CD1c-positive myeloid dendritic cell (primary cell): Measurements from ENCODE around the gene BIN1.

Source experiments
- DNase-seq: peaks from one replicate; pipeline ENCODE4 v3.0.0-alpha.2; 2016; ENCODE audit errors: extremely low spot score

BIN1 gene

GRCh38 chr2:127090281-127091120 lies 16.5 kb downstream of the BIN1 start:
- no peak for DNase-seq

GRCh38 chr2:127089478-127090235 lies 17.3 kb downstream of the BIN1 start:
- no peak for DNase-seq

GRCh38 chr2:127088706-127089105 lies 18.2 kb downstream of the BIN1 start:
- no peak for DNase-seq

- peak; percentile 41 for DNase-seq
These were observed 19.0 kb downstream of the BIN1 start for GRCh38 chr2:127087791-127088495.

GRCh38 chr2:127086990-127087790 lies 19.8 kb downstream of the BIN1 start:
- DNase-seq = peak; percentile 75

GRCh38 chr2:127085317-127085681 lies 21.7 kb downstream of the BIN1 start:
- DNase-seq = peak; percentile 59

GRCh38 chr2:127084611-127085316 lies 22.2 kb downstream of the BIN1 start:
- DNase-seq = peak; percentile 62

- peak; percentile 46 for DNase-seq
These were observed 23.0 kb downstream of the BIN1 start for GRCh38 chr2:127083819-127084503.

GRCh38 chr2:127082974-127083373 lies 24.0 kb downstream of the BIN1 start:
- DNase-seq = peak; percentile 33

- peak; percentile 60 for DNase-seq
These were observed 24.9 kb downstream of the BIN1 start for GRCh38 chr2:127081826-127082633.

GRCh38 chr2:127080938-127081755 lies 25.8 kb downstream of the BIN1 start:
- DNase-seq = peak; percentile 96

GRCh38 chr2:127080226-127080937 lies 26.6 kb downstream of the BIN1 start:
- no peak for DNase-seq

- peak; percentile 32 for DNase-seq
These were observed 27.5 kb downstream of the BIN1 start for GRCh38 chr2:127079358-127079920.

GRCh38 chr2:127078666-127079270 lies 28.2 kb downstream of the BIN1 start:
- no peak for DNase-seq

- no peak for DNase-seq
These were observed 28.9 kb downstream of the BIN1 start for GRCh38 chr2:127078028-127078427.

- no peak for DNase-seq
These were observed 30.0 kb downstream of the BIN1 start for GRCh38 chr2:127076924-127077323.

GRCh38 chr2:127076290-127076689 lies 30.7 kb downstream of the BIN1 start:
- DNase-seq = no peak
